GM21825 (cell line): Measurements from ENCODE around the gene ASTN2.

Source experiments
- ATAC-seq: cut with Tn5 transposase; IDR thresholded peaks from one replicate; pipeline ENCODE4 v1.9.1; 2021; ENCODE audit warnings: mild to moderate bottlenecking, moderate library complexity; ENCODE audit not compliant: unreplicated experiment

ASTN2 gene

GRCh38 chr9:116596646-116597045 is 818.2 kb downstream of the ASTN2 start:
- ATAC-seq: no peak

GRCh38 chr9:116594547-116594946 is 820.3 kb downstream of the ASTN2 start:
- no peak for ATAC-seq

- ATAC-seq: no peak
These were observed 821.9 kb downstream of the ASTN2 start for GRCh38 chr9:116592970-116593369.

- ATAC-seq: no peak
These were observed 825.2 kb downstream of the ASTN2 start for GRCh38 chr9:116589392-116590354.

GRCh38 chr9:116587919-116588318 is 826.9 kb downstream of the ASTN2 start:
- ATAC-seq: no peak

- no peak for ATAC-seq
These were observed 829.0 kb downstream of the ASTN2 start for GRCh38 chr9:116585896-116586295.

- no peak for ATAC-seq
These were observed 829.7 kb downstream of the ASTN2 start for GRCh38 chr9:116585204-116585603.

GRCh38 chr9:116580853-116581252 is 834.0 kb downstream of the ASTN2 start:
- ATAC-seq: no peak

GRCh38 chr9:116576386-116576785 is 838.5 kb downstream of the ASTN2 start:
- ATAC-seq: no peak

- ATAC-seq: no peak
These were observed 840.7 kb downstream of the ASTN2 start for GRCh38 chr9:116574027-116574679.

- peak; percentile 76 for ATAC-seq
These were observed 842.6 kb downstream of the ASTN2 start for GRCh38 chr9:116572095-116572748.

GRCh38 chr9:116569111-116569510 is 845.7 kb downstream of the ASTN2 start:
- no peak for ATAC-seq

GRCh38 chr9:116566677-116567488 is 848.0 kb downstream of the ASTN2 start:
- no peak for ATAC-seq

GRCh38 chr9:116565986-116566385 is 848.9 kb downstream of the ASTN2 start:
- no peak for ATAC-seq

- ATAC-seq: no peak
These were observed 850.5 kb downstream of the ASTN2 start for GRCh38 chr9:116564266-116564793.

GRCh38 chr9:116558818-116559540 is 855.9 kb downstream of the ASTN2 start:
- ATAC-seq: no peak

- no peak for ATAC-seq
These were observed 856.8 kb downstream of the ASTN2 start for GRCh38 chr9:116558035-116558434.

- ATAC-seq: no peak
These were observed 859.2 kb downstream of the ASTN2 start for GRCh38 chr9:116555556-116556155.

- no peak for ATAC-seq
These were observed 859.7 kb downstream of the ASTN2 start for GRCh38 chr9:116555119-116555518.
